ENCODE results near the gene CBARP.

The CBARP gene

DNA sequence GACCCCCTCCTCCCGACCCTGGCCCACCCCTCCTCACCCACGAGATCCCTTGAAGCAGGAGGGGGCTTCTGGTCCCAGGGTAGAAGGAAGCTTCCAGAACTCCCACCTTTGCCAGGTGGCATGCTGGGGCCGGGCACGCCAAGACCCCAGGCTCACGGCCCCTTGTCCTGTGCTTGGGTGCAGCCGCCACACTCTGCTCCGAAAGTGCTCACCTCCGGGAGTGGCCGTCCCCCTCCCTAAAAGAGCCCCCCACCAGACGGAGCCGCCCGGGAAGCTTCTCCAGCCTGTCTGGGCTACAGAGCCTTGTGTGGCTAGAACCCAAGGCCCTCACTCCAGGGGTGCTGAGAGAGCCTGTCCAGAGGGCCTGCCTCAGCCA lies 46.1 kb upstream of the CBARP start:
- TF ChIP-seq FOXP2 (optimal IDR thresholded peaks at IDR 0.05; ENCODE audit: borderline replicate concordance, extremely low read depth, extremely low read length, insufficient read depth) (no peak), SIN3A (IDR thresholded peaks at IDR 0.05; ENCODE audit: borderline replicate concordance, insufficient read depth, low read length) (no peak), POLR2AphosphoS5 (IDR thresholded peaks at IDR 0.05; ENCODE audit: low read depth, low read length) (no peak)
- TF ChIP-seq, protein P1, sequence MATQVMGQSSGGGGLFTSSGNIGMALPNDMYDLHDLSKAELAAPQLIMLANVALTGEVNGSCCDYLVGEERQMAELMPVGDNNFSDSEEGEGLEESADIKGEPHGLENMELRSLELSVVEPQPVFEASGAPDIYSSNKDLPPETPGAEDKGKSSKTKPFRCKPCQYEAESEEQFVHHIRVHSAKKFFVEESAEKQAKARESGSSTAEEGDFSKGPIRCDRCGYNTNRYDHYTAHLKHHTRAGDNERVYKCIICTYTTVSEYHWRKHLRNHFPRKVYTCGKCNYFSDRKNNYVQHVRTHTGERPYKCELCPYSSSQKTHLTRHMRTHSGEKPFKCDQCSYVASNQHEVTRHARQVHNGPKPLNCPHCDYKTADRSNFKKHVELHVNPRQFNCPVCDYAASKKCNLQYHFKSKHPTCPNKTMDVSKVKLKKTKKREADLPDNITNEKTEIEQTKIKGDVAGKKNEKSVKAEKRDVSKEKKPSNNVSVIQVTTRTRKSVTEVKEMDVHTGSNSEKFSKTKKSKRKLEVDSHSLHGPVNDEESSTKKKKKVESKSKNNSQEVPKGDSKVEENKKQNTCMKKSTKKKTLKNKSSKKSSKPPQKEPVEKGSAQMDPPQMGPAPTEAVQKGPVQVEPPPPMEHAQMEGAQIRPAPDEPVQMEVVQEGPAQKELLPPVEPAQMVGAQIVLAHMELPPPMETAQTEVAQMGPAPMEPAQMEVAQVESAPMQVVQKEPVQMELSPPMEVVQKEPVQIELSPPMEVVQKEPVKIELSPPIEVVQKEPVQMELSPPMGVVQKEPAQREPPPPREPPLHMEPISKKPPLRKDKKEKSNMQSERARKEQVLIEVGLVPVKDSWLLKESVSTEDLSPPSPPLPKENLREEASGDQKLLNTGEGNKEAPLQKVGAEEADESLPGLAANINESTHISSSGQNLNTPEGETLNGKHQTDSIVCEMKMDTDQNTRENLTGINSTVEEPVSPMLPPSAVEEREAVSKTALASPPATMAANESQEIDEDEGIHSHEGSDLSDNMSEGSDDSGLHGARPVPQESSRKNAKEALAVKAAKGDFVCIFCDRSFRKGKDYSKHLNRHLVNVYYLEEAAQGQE (IDR thresholded peaks at IDR 0.05; ENCODE audit: insufficient read depth in 1 of 2, low read depth in 2 of 2, low read length in 2 of 2) = no peak

DNA sequence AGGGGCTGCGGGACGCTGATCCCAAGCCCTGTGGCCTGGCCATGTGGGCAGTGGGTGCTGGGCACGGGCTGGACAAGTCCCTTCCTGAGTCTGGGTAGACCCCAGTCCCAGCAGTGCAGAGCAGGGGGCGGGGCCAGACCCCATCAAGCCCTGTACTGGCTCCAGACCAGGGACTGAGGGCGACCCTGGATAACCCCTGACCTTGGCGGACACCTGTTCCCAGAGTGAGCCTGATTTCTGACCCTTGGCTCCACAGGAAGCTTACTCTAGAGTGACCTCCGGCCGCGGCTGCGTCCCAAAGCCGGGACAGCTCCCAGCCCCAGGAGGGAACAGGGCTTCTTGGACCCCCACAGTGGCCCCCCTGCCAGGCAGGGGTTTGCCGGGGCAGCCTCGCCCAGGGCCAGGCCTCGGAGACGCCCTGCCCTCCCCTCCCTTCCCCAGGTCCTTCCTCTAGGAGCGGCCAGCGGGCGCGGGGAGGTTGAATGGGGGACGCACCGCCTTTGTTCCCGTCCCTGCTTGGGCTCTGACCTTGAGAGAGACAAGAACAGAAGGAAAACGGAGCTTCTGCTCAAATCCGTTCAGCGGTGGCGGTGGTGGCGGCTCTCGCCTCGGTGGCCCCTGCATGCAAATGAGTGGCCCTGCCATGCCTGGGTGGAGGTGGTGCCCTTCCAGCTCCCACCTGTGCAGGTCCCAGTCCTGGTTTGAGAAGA lies 45.6 kb upstream of the CBARP start:
- TF ChIP-seq TAF1 (IDR thresholded peaks at IDR 0.05; ENCODE audit: borderline replicate concordance, insufficient read depth, low read length) (no peak), SIN3A (IDR thresholded peaks at IDR 0.05; ENCODE audit: borderline replicate concordance, insufficient read depth, low read length) (no peak), FOXP2 (optimal IDR thresholded peaks at IDR 0.05; ENCODE audit: borderline replicate concordance, extremely low read depth, extremely low read length, insufficient read depth) (no peak), POLR2AphosphoS5 (IDR thresholded peaks at IDR 0.05; ENCODE audit: low read depth, low read length) (no peak)
- TF ChIP-seq, protein P1 (IDR thresholded peaks at IDR 0.05; ENCODE audit: insufficient read depth in 1 of 2, low read depth in 2 of 2, low read length in 2 of 2) = no peak

DNA sequence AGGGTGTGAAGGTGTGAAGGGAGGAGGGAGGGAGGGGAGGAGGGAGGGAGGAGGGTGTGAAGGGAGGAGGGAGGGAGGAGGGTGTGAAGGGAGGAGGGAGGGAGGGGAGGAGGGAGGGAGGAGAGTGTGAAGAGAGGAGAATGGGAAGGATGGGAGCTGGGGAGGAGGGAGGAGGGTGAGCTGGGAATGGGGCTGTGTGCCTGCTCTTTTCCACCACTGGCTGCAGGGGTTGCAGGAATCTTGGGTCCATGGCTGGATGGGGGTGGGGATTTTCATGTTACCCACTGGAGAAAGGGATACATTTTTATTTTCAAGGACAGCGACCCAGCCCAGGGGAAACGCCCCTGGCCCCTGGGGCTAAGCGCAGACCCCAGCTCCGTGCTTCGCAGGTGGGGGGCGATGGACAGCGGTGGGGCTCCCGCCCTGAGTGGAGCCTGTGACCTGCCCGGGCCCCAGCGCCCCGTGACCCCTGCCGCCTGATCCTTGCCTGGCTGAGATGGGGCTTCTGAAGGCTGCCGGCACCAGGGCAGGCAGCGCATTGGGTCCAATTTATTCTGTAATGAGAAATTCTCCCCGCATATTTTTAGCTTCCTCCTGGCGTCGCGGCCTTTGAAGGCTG lies 44.9 kb upstream of the CBARP start:
- TF ChIP-seq SIN3A (IDR thresholded peaks at IDR 0.05; ENCODE audit: borderline replicate concordance, insufficient read depth, low read length) (no peak), TAF1 (IDR thresholded peaks at IDR 0.05; ENCODE audit: borderline replicate concordance, insufficient read depth, low read length) (no peak), FOXP2 (optimal IDR thresholded peaks at IDR 0.05; ENCODE audit: borderline replicate concordance, extremely low read depth, extremely low read length, insufficient read depth) (no peak), POLR2AphosphoS5 (IDR thresholded peaks at IDR 0.05; ENCODE audit: low read depth, low read length) (no peak)
- TF ChIP-seq, protein P1 (IDR thresholded peaks at IDR 0.05; ENCODE audit: insufficient read depth in 1 of 2, low read depth in 2 of 2, low read length in 2 of 2) = no peak

DNA sequence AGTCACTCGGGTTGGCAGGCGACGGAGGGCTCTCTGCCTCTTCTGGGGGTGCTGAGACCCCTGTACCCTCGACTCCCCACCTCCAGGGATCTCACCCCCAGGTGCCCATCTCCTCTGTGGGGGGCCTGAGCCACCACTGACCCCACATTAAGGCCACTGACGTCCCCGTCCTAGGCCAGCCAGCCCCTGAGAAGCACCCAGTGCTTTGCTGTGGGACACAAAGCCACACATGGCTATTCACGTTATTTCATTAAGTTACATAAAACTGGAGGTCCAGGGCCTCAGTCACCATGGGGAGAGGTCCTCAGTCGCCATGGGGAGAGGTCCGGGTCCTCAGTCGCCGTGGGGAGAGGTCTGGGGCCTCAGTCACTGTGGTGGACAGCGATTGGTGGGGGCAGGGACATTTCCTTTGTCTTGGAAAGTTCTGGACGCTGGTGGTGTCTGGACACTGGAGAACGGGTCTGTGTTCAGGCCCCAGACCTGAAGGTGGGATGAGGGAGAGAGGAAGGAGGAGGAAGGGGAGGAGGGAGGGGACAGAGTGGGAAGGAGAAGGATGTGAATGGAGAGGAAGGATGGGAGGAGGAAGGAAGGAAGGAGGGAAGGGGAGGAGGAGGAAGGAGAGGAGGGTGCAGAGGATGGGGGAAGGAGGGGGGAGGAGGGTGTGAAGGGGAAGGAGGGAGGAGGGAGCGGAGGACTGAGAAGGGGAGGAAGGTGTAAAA lies 43.9 kb upstream of the CBARP start:
- TF ChIP-seq FOXP2 (optimal IDR thresholded peaks at IDR 0.05; ENCODE audit: borderline replicate concordance, extremely low read depth, extremely low read length, insufficient read depth) (no peak), POLR2AphosphoS5 (IDR thresholded peaks at IDR 0.05; ENCODE audit: low read depth, low read length) (no peak), TAF1 (IDR thresholded peaks at IDR 0.05; ENCODE audit: borderline replicate concordance, insufficient read depth, low read length) (no peak), SIN3A (IDR thresholded peaks at IDR 0.05; ENCODE audit: borderline replicate concordance, insufficient read depth, low read length) (no peak)
- TF ChIP-seq, protein P1 (IDR thresholded peaks at IDR 0.05; ENCODE audit: insufficient read depth in 1 of 2, low read depth in 2 of 2, low read length in 2 of 2) = no peak

Data from PFSK-1 (cell line).